HG03103 (cell line): ENCODE data around the gene ZNF350.
A peak's percentile ranks its signal among the peaks of the same experiment; 100 is the strongest.
"Not testable (repeated sequence)": the region's sequence is repeated elsewhere in the genome, so short reads cannot be mapped to it uniquely, and the experiment has no call there.

Source experiments
- ATAC-seq: cut with Tn5 transposase; IDR thresholded peaks from one replicate; pipeline ENCODE4 v1.9.1; 2021; ENCODE audit warnings: low read depth; ENCODE audit not compliant: unreplicated experiment

The ZNF350 gene

GRCh38 chr19:51986309-51987291 lies at the start of gene ZNF350:
TSS of gene ZNF350 (minus strand) at chr19:51986840. CDS start at chr19:51974360, 12,480 bp downstream.
- ATAC-seq = peak; percentile 76

GRCh38 chr19:52034051-52034728 lies 47.5 kb upstream of the ZNF350 start:
- ATAC-seq = no peak

- ATAC-seq = no peak
Observed at GRCh38 chr19:52028780-52029123, 42.1 kb upstream of the ZNF350 start.

- ATAC-seq = peak; percentile 62
Observed at GRCh38 chr19:52028027-52028779, 41.6 kb upstream of the ZNF350 start, which contains the start of gene ZNF614. TSS of gene ZNF614 (minus strand) at chr19:52028379. CDS start at chr19:52025745, 2,634 bp downstream.

- ATAC-seq = not testable (repeated sequence)
Observed at GRCh38 chr19:52026255-52026990, 39.8 kb upstream of the ZNF350 start.

GRCh38 chr19:52024478-52024877 lies 37.8 kb upstream of the ZNF350 start:
- not testable (repeated sequence) for ATAC-seq

- no peak for ATAC-seq
Observed at GRCh38 chr19:52022193-52022592, 35.6 kb upstream of the ZNF350 start.

- no peak for ATAC-seq
Observed at GRCh38 chr19:52020506-52020905, 33.9 kb upstream of the ZNF350 start.

GRCh38 chr19:52010674-52011073 lies 24.0 kb upstream of the ZNF350 start:
- no peak for ATAC-seq

- ATAC-seq = peak; percentile 81
Observed at GRCh38 chr19:52007806-52008557, 21.3 kb upstream of the ZNF350 start, which contains the start of gene ZNF615. TSS of gene ZNF615 (minus strand) at chr19:52008211. CDS start at chr19:52003711, 4,500 bp downstream.

GRCh38 chr19:52007451-52007805 lies 20.8 kb upstream of the ZNF350 start:
- no peak for ATAC-seq

GRCh38 chr19:51994048-51994644 lies 7.5 kb upstream of the ZNF350 start:
- ATAC-seq = no peak

GRCh38 chr19:51993422-51993821 lies 6.8 kb upstream of the ZNF350 start:
- ATAC-seq = no peak

GRCh38 chr19:51983361-51983760 lies 3.3 kb downstream of the ZNF350 start:
- no peak for ATAC-seq

- not testable (repeated sequence) for ATAC-seq
Observed at GRCh38 chr19:51980926-51981325, 5.7 kb downstream of the ZNF350 start.

GRCh38 chr19:51980116-51980736 lies 6.4 kb downstream of the ZNF350 start:
- ATAC-seq = no peak

- no peak for ATAC-seq
Observed at GRCh38 chr19:51978882-51979281, 7.8 kb downstream of the ZNF350 start.

GRCh38 chr19:51977346-51977745 lies 9.3 kb downstream of the ZNF350 start:
- no peak for ATAC-seq
